Stomach (tissue), 9 donors: ENCODE results near the gene NDUFAB1. TPM values are rescaled to one million over a fixed set of nuclear protein-coding genes. Genes with fewer than 3 reads are reported as not detected.

ENCODE experiments used
- DNase-seq, 2 donors: peaks; one replicate each; pipeline versions ENCODE4 v3.0.0 to v3.0.0-alpha.2; 2013 to 2019
- H3K27ac ChIP-seq, 5 donors: fragments of 200-600 bp in 4 of 5; sonication (generic) in 4 of 5; one replicate each; pipeline ENCODE4 v1.5.1; 2013 to 2019; ENCODE audit warnings: mild to moderate bottlenecking in 1 of 5, moderate library complexity in 1 of 5
- H3K27me3 ChIP-seq, 3 donors: fragments of 200-600 bp; sonication (generic); one replicate each; pipeline ENCODE4 v1.5.1; 2017 to 2019; ENCODE audit warnings: mixed run types in 1 of 3
- H3K36me3 ChIP-seq, 4 donors: fragments of 200-600 bp; sonication (generic); 1 replicate in 3 of 4; 2 replicates in 1 of 4; pipeline ENCODE4 v1.5.1; 2016 to 2019
- H3K4me1 ChIP-seq, 4 donors: fragments of 200-600 bp; sonication (generic); one replicate each; pipeline ENCODE4 v1.5.1; 2016 to 2019
- H3K4me3 ChIP-seq, 4 donors: fragments of 200-600 bp; sonication (generic) in 3 of 4; one replicate each; pipeline ENCODE4 v1.5.1; 2016 to 2019; ENCODE audit warnings: mild to moderate bottlenecking in 1 of 4
- H3K9me3 ChIP-seq, 4 donors: fragments of 200-600 bp; sonication (generic); one replicate each; pipeline ENCODE4 v1.5.1; 2016 to 2019
- EP300 ChIP-seq: sonication (generic); formaldehyde crosslinking; IDR thresholded peaks from one replicate; pipeline ENCODE4 v1.6.1; 2017; ENCODE audit warnings: antibody characterized with exemption
- POLR2A ChIP-seq, 4 donors: fragments of 450-650 bp; IDR thresholded peaks; one replicate each; pipeline ENCODE4 v1.6.1; 2016; ENCODE audit warnings: antibody characterized with exemption in 4 of 4, control low read depth in 2 of 4, mild to moderate bottlenecking in 1 of 4, moderate library complexity in 1 of 4
- POLR2AphosphoS5 ChIP-seq, 3 donors: sonication (generic); formaldehyde crosslinking; IDR thresholded peaks; one replicate each; pipeline ENCODE4 v1.6.1; 2016; ENCODE audit warnings: antibody characterized with exemption in 3 of 3
- WGBS, 5 donors: extraction: QIAGEN DNeasy Blood & Tissue Kit in 3 of 5; methylation state at CpG; one replicate each; pipeline versions ENCODE4 v1.1.5 to v1.1.7; 2013 to 2018; 5-methylcytosine and 5-hydroxymethylcytosine counted together
- intact Hi-C: fragments of 100-400 bp; cut with DNase I; formaldehyde crosslinking; loops from one replicate; pipeline ENCODE4 v1.15.1; 2023; ENCODE audit warnings: low total_unique reads
- polyA plus RNA-seq, 3 donors: library from polyadenylated mRNA; stranded (reverse); fragments of 200-250 nt; gene quantifications; one replicate each; pipeline ENCODE4 v1.2.3, GENCODE V29; 2013
- total RNA-seq, 5 donors: library from RNA; depleted of rRNA; stranded (reverse); fragments of >200 nt; gene quantifications; one replicate each; pipeline versions ENCODE4 v1.1.0 to v1.2.3, GENCODE V29; 2014 to 2016
- TF ChIP-seq, protein P1 (sequence below), 7 experiments: fragments of 450-650 bp in 4 of 7; fragments of 200-600 bp in 3 of 7; sonication (generic) in 3 of 7; IDR thresholded peaks; one replicate each; pipeline ENCODE4 v1.5.1; 2016 to 2019; ENCODE audit warnings: antibody characterized with exemption in 7 of 7, control low read depth in 2 of 7, mild to moderate bottlenecking in 1 of 7
- donor health status: healthy with polysubstance abuse.
- donor health status: Bipolar disorder and iron deficiency.
- donor health status: healthy.

NDUFAB1 gene
- total and polyA plus RNA-seq, 8 donors, result 12.6 to 251 (median 140) TPM

DNA sequence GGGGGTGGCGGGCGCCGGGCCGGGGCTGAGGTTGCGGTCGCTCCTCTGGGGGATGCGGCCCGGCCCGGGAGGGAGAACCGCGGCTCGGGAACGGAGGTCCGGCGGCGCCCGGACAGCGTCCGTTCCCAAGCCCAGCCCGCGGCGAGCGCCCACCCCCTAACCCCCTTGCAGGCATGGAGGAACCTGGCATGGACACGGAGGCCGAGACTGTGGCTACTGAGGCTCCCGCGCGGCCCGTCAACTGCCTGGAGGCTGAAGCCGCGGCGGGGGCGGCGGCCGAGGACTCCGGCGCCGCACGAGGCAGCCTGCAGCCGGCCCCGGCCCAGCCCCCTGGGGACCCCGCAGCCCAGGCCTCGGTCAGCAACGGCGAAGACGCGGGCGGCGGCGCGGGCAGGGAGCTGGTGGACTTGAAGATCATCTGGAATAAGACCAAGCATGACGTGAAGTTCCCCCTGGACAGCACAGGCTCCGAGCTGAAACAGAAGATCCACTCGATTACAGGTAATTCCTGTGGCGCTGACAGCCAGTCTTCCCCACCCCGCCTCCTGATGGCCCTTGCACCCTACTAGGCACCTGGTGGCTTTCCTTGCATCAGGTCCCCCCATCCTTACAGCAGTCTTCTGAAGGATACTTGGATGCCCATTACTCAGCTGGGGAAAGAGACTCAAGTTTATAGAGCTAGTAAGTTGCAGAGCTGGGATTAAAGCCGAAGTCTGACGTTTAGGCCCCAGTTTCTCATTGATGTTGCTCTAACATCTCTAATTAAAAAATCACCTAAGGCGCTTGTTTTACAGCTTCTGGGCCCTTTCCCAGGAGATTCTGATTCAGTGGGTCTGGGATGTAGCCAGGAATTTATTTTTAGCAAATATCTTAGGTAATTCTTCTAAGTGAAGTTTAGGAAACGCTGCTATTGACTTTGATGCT lies 38.1 kb downstream of the NDUFAB1 start:
- Histone ChIP-seq H3K4me3 (peak overlapping the region; percentile 92 to 100 (median 98)), H3K36me3 (peaks cover 31 to 46% (median 45%) of the 10 kb centered on the region in 4 donors), H3K9me3 (no peaks in the 10 kb centered on the region), H3K27me3 (no peaks in the 10 kb centered on the region), H3K4me1 (peaks cover 11 to 55% (median 42%) of the 10 kb centered on the region in 4 donors), H3K27ac (peak overlapping the region; percentile 71 to 95 (median 91))
- intact Hi-C loops, result no loop called here
- TF ChIP-seq POLR2A (IDR thresholded peaks at IDR 0.05), result no peak
- TF ChIP-seq EP300, result no peak
- TF ChIP-seq POLR2AphosphoS5 (IDR thresholded peaks at IDR 0.05), result no peak
- TF ChIP-seq, protein P1, sequence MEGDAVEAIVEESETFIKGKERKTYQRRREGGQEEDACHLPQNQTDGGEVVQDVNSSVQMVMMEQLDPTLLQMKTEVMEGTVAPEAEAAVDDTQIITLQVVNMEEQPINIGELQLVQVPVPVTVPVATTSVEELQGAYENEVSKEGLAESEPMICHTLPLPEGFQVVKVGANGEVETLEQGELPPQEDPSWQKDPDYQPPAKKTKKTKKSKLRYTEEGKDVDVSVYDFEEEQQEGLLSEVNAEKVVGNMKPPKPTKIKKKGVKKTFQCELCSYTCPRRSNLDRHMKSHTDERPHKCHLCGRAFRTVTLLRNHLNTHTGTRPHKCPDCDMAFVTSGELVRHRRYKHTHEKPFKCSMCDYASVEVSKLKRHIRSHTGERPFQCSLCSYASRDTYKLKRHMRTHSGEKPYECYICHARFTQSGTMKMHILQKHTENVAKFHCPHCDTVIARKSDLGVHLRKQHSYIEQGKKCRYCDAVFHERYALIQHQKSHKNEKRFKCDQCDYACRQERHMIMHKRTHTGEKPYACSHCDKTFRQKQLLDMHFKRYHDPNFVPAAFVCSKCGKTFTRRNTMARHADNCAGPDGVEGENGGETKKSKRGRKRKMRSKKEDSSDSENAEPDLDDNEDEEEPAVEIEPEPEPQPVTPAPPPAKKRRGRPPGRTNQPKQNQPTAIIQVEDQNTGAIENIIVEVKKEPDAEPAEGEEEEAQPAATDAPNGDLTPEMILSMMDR (IDR thresholded peaks at IDR 0.05), result no peak
- 1 to 6% (median 2%) methylated on average over 6 to 60 of the region's 60 CpGs for whole genome bisulfite sequencing, 5 donors
- peak in 1 of 2 donors; percentile 69 for DNase-seq

DNA sequence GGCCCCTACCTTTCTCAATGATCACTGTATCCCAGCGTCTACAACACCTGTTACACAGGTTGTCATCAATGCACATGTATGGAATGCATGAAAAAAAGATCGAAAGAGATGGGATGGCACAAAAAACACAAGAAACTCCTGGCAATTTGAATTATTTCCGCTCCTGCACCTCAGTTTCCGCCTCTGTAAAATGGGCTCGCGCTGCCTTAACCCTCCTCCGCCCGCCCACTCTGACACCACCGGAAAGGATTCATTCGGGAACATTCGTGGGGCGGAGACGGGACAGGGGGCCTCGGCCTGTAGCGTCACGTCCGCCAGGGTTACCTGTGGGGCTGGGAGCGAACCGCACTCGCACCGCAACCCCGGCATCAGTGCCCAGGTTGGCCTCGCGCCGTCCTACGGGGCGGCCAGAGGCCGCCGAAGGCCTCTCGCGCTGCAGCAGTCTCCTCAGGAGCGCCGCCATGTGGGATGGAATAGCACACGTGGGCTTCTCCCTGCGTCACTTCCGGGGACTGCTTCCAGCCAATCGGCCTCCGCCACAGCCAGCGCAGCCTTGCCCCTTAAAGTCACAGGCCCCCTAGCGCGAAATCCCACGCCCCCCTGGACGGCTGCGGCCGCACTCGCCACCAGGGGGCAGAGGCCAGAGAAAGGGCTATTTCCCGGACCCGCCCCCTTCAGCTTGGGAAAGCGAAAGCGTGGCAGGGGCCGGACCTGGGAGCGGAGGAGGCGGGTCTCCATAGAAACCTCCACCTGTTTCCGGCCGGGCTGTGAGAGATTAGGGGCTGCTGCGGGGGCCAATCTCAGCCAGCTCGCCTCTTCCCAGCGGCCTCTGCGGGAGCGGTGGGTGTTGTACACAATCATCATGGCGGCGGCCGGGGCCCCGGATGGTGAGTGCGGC lies 39.0 kb downstream of the NDUFAB1 start, which contains the start of the genes EARS2 and UBFD1:
Gene EARS2 (minus strand): TSS at position 470 of the 898 bp plus-strand sequence. CDS start 7 bp downstream, at position 463.
Gene UBFD1 (plus strand): TSS at position 847 of the 898 bp plus-strand sequence. CDS start 16 bp downstream, at position 863.
- TF ChIP-seq POLR2AphosphoS5 (IDR thresholded peaks at IDR 0.05), result peak; percentile 27 to 91 (median 66)
- TF ChIP-seq POLR2A (IDR thresholded peaks at IDR 0.05), result no peak
- TF ChIP-seq, protein P1 (IDR thresholded peaks at IDR 0.05), result peak in 6 of 7 experiments; percentile 70 to 98 (median 94)

DNA sequence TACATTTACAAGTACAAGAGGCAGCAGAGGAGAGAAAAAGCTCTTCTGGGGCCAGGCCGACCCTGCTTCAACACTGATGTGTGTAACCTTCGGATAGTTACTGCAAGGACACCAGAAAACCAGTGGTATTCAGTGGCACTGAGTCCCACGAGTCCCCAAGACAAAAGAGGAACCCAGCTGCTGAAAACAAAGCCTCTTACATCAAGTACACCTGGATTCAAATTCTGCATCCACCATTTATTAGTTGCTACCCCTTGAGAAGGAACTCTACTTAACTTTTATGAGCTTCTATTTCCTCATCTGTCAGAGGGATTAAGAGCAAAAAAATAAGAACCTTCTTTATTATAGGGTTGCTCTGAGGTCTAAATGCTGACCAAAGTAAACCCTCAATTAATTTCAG lies 41.6 kb downstream of the NDUFAB1 start:
- Histone ChIP-seq H3K36me3 (peaks cover 33 to 46% (median 45%) of the 10 kb centered on the region in 4 donors), H3K27me3 (no peaks in the 10 kb centered on the region), H3K4me1 (peaks cover 11 to 35% (median 28%) of the 10 kb centered on the region in 4 donors), H3K4me3 (no peak overlapping the region), H3K27ac (no peak overlapping the region), H3K9me3 (no peaks in the 10 kb centered on the region)
- DNase-seq, result no peak
- WGBS, 5 donors, result 79 to 92% (median 87%) methylated on average over 3 of the region's 3 CpGs
- intact Hi-C loops, result no loop called here
- no peak for TF ChIP-seq POLR2A (IDR thresholded peaks at IDR 0.05)
- TF ChIP-seq POLR2AphosphoS5 (IDR thresholded peaks at IDR 0.05), result no peak
- TF ChIP-seq, protein P1 (IDR thresholded peaks at IDR 0.05), result no peak
- TF ChIP-seq EP300, result no peak

More for the DNA sequence above, 39.0 kb downstream of the NDUFAB1 start, which contains the start of the genes EARS2 and UBFD1:
- no peaks in the 10 kb centered on the region for H3K27me3 ChIP-seq
- 1 to 5% (median 2%) methylated on average over 22 to 65 of the region's 65 CpGs for WGBS, 5 donors
- peak; percentile 99 for DNase-seq
- intact Hi-C loops, result no loop called here
- peaks cover 30 to 46% (median 45%) of the 10 kb centered on the region in 4 donors for H3K36me3 ChIP-seq
- H3K27ac ChIP-seq, result peak within 1 kb of the TSS; percentile 71 to 95 (median 91)
- H3K9me3 ChIP-seq, result no peaks in the 10 kb centered on the region
- peak within 1 kb of the TSS; percentile 92 to 100 (median 98) for H3K4me3 ChIP-seq
- peaks cover 11 to 55% (median 42%) of the 10 kb centered on the region in 4 donors for H3K4me1 ChIP-seq

DNA sequence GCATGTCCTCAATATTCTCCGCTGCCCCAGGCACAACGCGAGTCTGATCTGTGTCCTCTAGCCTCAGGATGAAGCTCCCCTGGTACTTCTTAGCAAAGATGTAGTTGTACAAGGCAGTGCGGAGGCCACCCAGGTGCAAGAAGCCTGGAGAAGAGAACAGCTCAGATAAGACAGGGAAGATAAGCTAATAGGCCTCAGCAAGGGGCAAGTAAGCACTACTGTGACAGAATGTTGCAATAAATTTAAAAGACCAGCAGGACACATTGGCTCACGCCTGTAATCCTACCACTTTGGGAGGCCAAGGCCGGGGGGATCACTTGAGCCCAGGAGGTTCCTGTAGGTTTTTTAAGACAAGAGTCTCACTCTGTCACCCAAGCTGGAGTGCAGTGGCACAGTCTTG lies 44.0 kb downstream of the NDUFAB1 start:
- intact Hi-C loops, result no loop called here
- Histone ChIP-seq H3K27me3 (no peaks in the 10 kb centered on the region), H3K9me3 (no peaks in the 10 kb centered on the region), H3K4me1 (peaks cover 0 to 18% (median 11%) of the 10 kb centered on the region in 4 donors), H3K4me3 (no peak overlapping the region), H3K27ac (no peak overlapping the region), H3K36me3 (peaks cover 44 to 66% (median 65%) of the 10 kb centered on the region in 4 donors)
- 78 to 87% (median 80%) methylated on average over 6 of the region's 6 CpGs for WGBS, 5 donors
- no peak for DNase-seq
- TF ChIP-seq, protein P1 (IDR thresholded peaks at IDR 0.05), result no peak
- no peak for TF ChIP-seq EP300
- no peak for TF ChIP-seq POLR2AphosphoS5 (IDR thresholded peaks at IDR 0.05)
- TF ChIP-seq POLR2A (IDR thresholded peaks at IDR 0.05), result no peak
